ENCODE results near the gene B3GNT7. TPM values are rescaled to one million over a fixed set of nuclear protein-coding genes. Genes with fewer than 3 reads are reported as not detected.
"Not testable (repeated sequence)": the region's sequence is repeated elsewhere in the genome, so short reads cannot be mapped to it uniquely, and the experiment has no call there.

Gene B3GNT7
- total RNA-seq, 3 donors from 2014 or later = 0.24 to 0.46 (median 0.40) TPM

- Mint-ChIP-seq H3K9me3 (no peaks in the 10 kb centered on the region), H3K27me3 (ENCODE audit: low read depth) (peaks cover 3% of the 10 kb centered on the region), H3K36me3 (ENCODE audit: insufficient read depth) (no peaks in the 10 kb centered on the region), H3K4me3 (no peak overlapping the region), H3K4me1 (ENCODE audit: low read depth) (no peaks in the 10 kb centered on the region)
- no peak for ATAC-seq
- no peak for DNase-seq
These were observed 21.6 kb upstream of the B3GNT7 start for GRCh38 chr2:231373786-231374349.

GRCh38 chr2:231374771-231375170 lies 20.7 kb upstream of the B3GNT7 start:
- Mint-ChIP-seq H3K27me3 (ENCODE audit: low read depth) (peaks cover 3% of the 10 kb centered on the region), H3K4me1 (ENCODE audit: low read depth) (no peaks in the 10 kb centered on the region), H3K4me3 (no peak overlapping the region), H3K36me3 (ENCODE audit: insufficient read depth) (no peaks in the 10 kb centered on the region), H3K9me3 (no peaks in the 10 kb centered on the region)
- no peak for ATAC-seq
- DNase-seq = no peak

- not testable (repeated sequence) for H3K36me3 Mint-ChIP-seq (ENCODE audit: insufficient read depth); ATAC-seq; H3K27me3 Mint-ChIP-seq (ENCODE audit: low read depth)
These were observed 19.4 kb upstream of the B3GNT7 start for GRCh38 chr2:231375994-231376615.

GRCh38 chr2:231376857-231377256 lies 18.7 kb upstream of the B3GNT7 start:
- Mint-ChIP-seq H3K36me3 (ENCODE audit: insufficient read depth) (no peaks in the 10 kb centered on the region), H3K4me1 (ENCODE audit: low read depth) (no peaks in the 10 kb centered on the region), H3K27me3 (ENCODE audit: low read depth) (peaks cover 3% of the 10 kb centered on the region), H3K9me3 (no peaks in the 10 kb centered on the region), H3K4me3 (no peak overlapping the region)
- ATAC-seq = no peak
- no peak for DNase-seq

More at GRCh38 chr2:231375994-231376615, 19.4 kb upstream of the B3GNT7 start:
- not testable (repeated sequence) for H3K4me1 Mint-ChIP-seq (ENCODE audit: low read depth); H3K4me3 Mint-ChIP-seq; H3K9me3 Mint-ChIP-seq; DNase-seq

GRCh38 chr2:231378026-231378722 lies 17.3 kb upstream of the B3GNT7 start:
- peaks cover 3% of the 10 kb centered on the region for H3K27me3 Mint-ChIP-seq (ENCODE audit: low read depth)
- no peak for ATAC-seq
- H3K9me3 Mint-ChIP-seq = no peaks in the 10 kb centered on the region
- no peaks in the 10 kb centered on the region for H3K36me3 Mint-ChIP-seq (ENCODE audit: insufficient read depth)
- no peaks in the 10 kb centered on the region for H3K4me1 Mint-ChIP-seq (ENCODE audit: low read depth)
- no peak for DNase-seq
- no peak overlapping the region for H3K4me3 Mint-ChIP-seq

- H3K9me3 Mint-ChIP-seq = no peaks in the 10 kb centered on the region
- peaks cover 3% of the 10 kb centered on the region for H3K27me3 Mint-ChIP-seq (ENCODE audit: low read depth)
- no peak for ATAC-seq
- H3K4me1 Mint-ChIP-seq (ENCODE audit: low read depth) = no peaks in the 10 kb centered on the region
- no peak for DNase-seq
- H3K4me3 Mint-ChIP-seq = no peak overlapping the region
- H3K36me3 Mint-ChIP-seq (ENCODE audit: insufficient read depth) = no peaks in the 10 kb centered on the region
These were observed 16.0 kb upstream of the B3GNT7 start for GRCh38 chr2:231379266-231380215.

GRCh38 chr2:231380307-231380706 lies 15.2 kb upstream of the B3GNT7 start:
- ATAC-seq (no peak), DNase-seq (no peak)
- H3K27me3 Mint-ChIP-seq (ENCODE audit: low read depth) = peaks cover 3% of the 10 kb centered on the region
- no peak overlapping the region for H3K4me3 Mint-ChIP-seq
- H3K4me1 Mint-ChIP-seq (ENCODE audit: low read depth) = no peaks in the 10 kb centered on the region
- H3K36me3 Mint-ChIP-seq (ENCODE audit: insufficient read depth) = no peaks in the 10 kb centered on the region
- H3K9me3 Mint-ChIP-seq = peaks cover 7% of the 10 kb centered on the region

- DNase-seq (no peak), ATAC-seq (no peak)
- Mint-ChIP-seq H3K27me3 (ENCODE audit: low read depth) (peaks cover 3% of the 10 kb centered on the region), H3K4me1 (ENCODE audit: low read depth) (no peaks in the 10 kb centered on the region), H3K4me3 (no peak overlapping the region), H3K36me3 (ENCODE audit: insufficient read depth) (no peaks in the 10 kb centered on the region), H3K9me3 (peaks cover 9% of the 10 kb centered on the region)
These were observed 14.3 kb upstream of the B3GNT7 start for GRCh38 chr2:231380991-231381847.

- Mint-ChIP-seq H3K9me3 (peaks cover 9% of the 10 kb centered on the region), H3K27me3 (ENCODE audit: low read depth) (peaks cover 1% of the 10 kb centered on the region), H3K4me1 (ENCODE audit: low read depth) (no peaks in the 10 kb centered on the region), H3K4me3 (no peak overlapping the region), H3K36me3 (ENCODE audit: insufficient read depth) (no peaks in the 10 kb centered on the region)
- no peak for DNase-seq
- peak in 1 of 2 donors; percentile 14 for ATAC-seq
These were observed 13.4 kb upstream of the B3GNT7 start for GRCh38 chr2:231382116-231382515.

- peaks cover 4% of the 10 kb centered on the region for H3K27me3 Mint-ChIP-seq (ENCODE audit: low read depth)
- H3K36me3 Mint-ChIP-seq (ENCODE audit: insufficient read depth) = no peaks in the 10 kb centered on the region
- H3K9me3 Mint-ChIP-seq = peaks cover 9% of the 10 kb centered on the region
- no peaks in the 10 kb centered on the region for H3K4me1 Mint-ChIP-seq (ENCODE audit: low read depth)
- DNase-seq (no peak), ATAC-seq (no peak)
- no peak overlapping the region for H3K4me3 Mint-ChIP-seq
These were observed 11.9 kb upstream of the B3GNT7 start for GRCh38 chr2:231383416-231384108.

GRCh38 chr2:231384109-231384435 lies 11.4 kb upstream of the B3GNT7 start:
- H3K27me3 Mint-ChIP-seq (ENCODE audit: low read depth) = peaks cover 4% of the 10 kb centered on the region
- no peaks in the 10 kb centered on the region for H3K36me3 Mint-ChIP-seq (ENCODE audit: insufficient read depth)
- no peaks in the 10 kb centered on the region for H3K4me1 Mint-ChIP-seq (ENCODE audit: low read depth)
- DNase-seq (no peak), ATAC-seq (no peak)
- H3K4me3 Mint-ChIP-seq = no peak overlapping the region
- H3K9me3 Mint-ChIP-seq = peaks cover 9% of the 10 kb centered on the region

- Mint-ChIP-seq H3K9me3 (peaks cover 9% of the 10 kb centered on the region), H3K4me1 (ENCODE audit: low read depth) (no peaks in the 10 kb centered on the region), H3K36me3 (ENCODE audit: insufficient read depth) (no peaks in the 10 kb centered on the region), H3K4me3 (no peak overlapping the region), H3K27me3 (ENCODE audit: low read depth) (peaks cover 4% of the 10 kb centered on the region)
- DNase-seq (no peak), ATAC-seq (no peak)
These were observed 10.5 kb upstream of the B3GNT7 start for GRCh38 chr2:231384970-231385369.

GRCh38 chr2:231385429-231385828 lies 10.1 kb upstream of the B3GNT7 start:
- no peaks in the 10 kb centered on the region for H3K4me1 Mint-ChIP-seq (ENCODE audit: low read depth)

More at GRCh38 chr2:231385429-231385828, 10.1 kb upstream of the B3GNT7 start:
- Mint-ChIP-seq H3K36me3 (ENCODE audit: insufficient read depth) (no peaks in the 10 kb centered on the region), H3K27me3 (ENCODE audit: low read depth) (peaks cover 5% of the 10 kb centered on the region), H3K9me3 (peaks cover 9% of the 10 kb centered on the region), H3K4me3 (no peak overlapping the region)
- DNase-seq (no peak), ATAC-seq (no peak)

All from activated T-cell treated with anti-CD3 and anti-CD28 coated beads, Interleukin-2, amount 50 U/mL, for 4 hours (primary cell).